ENCODE measurements around the gene GBX1. TPM values are rescaled to one million over a fixed set of nuclear protein-coding genes. Genes with fewer than 3 reads are reported as not detected.

Gene GBX1
- total RNA-seq, 1 donor from 2014 or later: not detected

GRCh38 chr7:151206914-151207313 lies 39.4 kb upstream of the GBX1 start:
- Histone ChIP-seq H3K9me3 (no peaks in the 10 kb centered on the region), H3K4me1 (no peaks in the 10 kb centered on the region), H3K36me3 (no peaks in the 10 kb centered on the region), H3K27me3 (no peaks in the 10 kb centered on the region), H3K4me3 (no peak overlapping the region), H3K27ac (no peak overlapping the region)
- TF ChIP-seq CTCF (IDR thresholded peaks at IDR 0.05): no peak
- no peak for DNase-seq (ENCODE audit: low spot score in 2 of 2)
- intact Hi-C loops (cut with DNase I): no loop called here

GRCh38 chr7:151205730-151206129 lies 38.2 kb upstream of the GBX1 start:
- H3K27me3 ChIP-seq: no peaks in the 10 kb centered on the region
- H3K27ac ChIP-seq: no peak overlapping the region
- TF ChIP-seq CTCF (IDR thresholded peaks at IDR 0.05): no peak
- no peak overlapping the region for H3K4me3 ChIP-seq
- H3K36me3 ChIP-seq: no peaks in the 10 kb centered on the region
- no peak for DNase-seq (ENCODE audit: low spot score in 2 of 2)
- no peaks in the 10 kb centered on the region for H3K4me1 ChIP-seq
- intact Hi-C loops (cut with DNase I): no loop called here
- no peaks in the 10 kb centered on the region for H3K9me3 ChIP-seq

GRCh38 chr7:151204383-151205032 lies 37.0 kb upstream of the GBX1 start:
- DNase-seq (ENCODE audit: low spot score in 2 of 2): no peak
- Histone ChIP-seq H3K36me3 (no peaks in the 10 kb centered on the region), H3K27me3 (no peaks in the 10 kb centered on the region), H3K4me3 (no peak overlapping the region), H3K27ac (no peak overlapping the region), H3K9me3 (no peaks in the 10 kb centered on the region), H3K4me1 (no peaks in the 10 kb centered on the region)
- no peak for TF ChIP-seq CTCF (IDR thresholded peaks at IDR 0.05)
- intact Hi-C loops (cut with DNase I): no loop called here

GRCh38 chr7:151202836-151203235 lies 35.3 kb upstream of the GBX1 start:
- Histone ChIP-seq H3K36me3 (no peaks in the 10 kb centered on the region), H3K27ac (no peak overlapping the region), H3K4me3 (no peak overlapping the region), H3K4me1 (no peaks in the 10 kb centered on the region), H3K27me3 (no peaks in the 10 kb centered on the region), H3K9me3 (no peaks in the 10 kb centered on the region)
- intact Hi-C loops (cut with DNase I): no loop called here
- TF ChIP-seq CTCF (IDR thresholded peaks at IDR 0.05): no peak
- DNase-seq (ENCODE audit: low spot score in 2 of 2): no peak

GRCh38 chr7:151201751-151202150 lies 34.3 kb upstream of the GBX1 start:
- no peaks in the 10 kb centered on the region for H3K9me3 ChIP-seq

More at GRCh38 chr7:151201751-151202150, 34.3 kb upstream of the GBX1 start:
- DNase-seq (ENCODE audit: low spot score in 2 of 2): no peak
- H3K27me3 ChIP-seq: no peaks in the 10 kb centered on the region
- intact Hi-C loops (cut with DNase I): no loop called here
- no peak overlapping the region for H3K4me3 ChIP-seq
- no peaks in the 10 kb centered on the region for H3K4me1 ChIP-seq
- TF ChIP-seq CTCF (IDR thresholded peaks at IDR 0.05): no peak
- H3K27ac ChIP-seq: no peak overlapping the region
- no peaks in the 10 kb centered on the region for H3K36me3 ChIP-seq
